DOHH2 (cell line): ENCODE measurements around the gene GABRG2.

Experiments used
- EZH2phosphoT487 ChIP-seq: fragments of 200-600 bp; sonication (generic); IDR thresholded peaks from 2 replicates; pipeline ENCODE4 v1.6.1; 2017; ENCODE audit warnings: borderline replicate concordance, mild to moderate bottlenecking, antibody characterized with exemption, low read length, moderate library complexity, mixed read lengths
- TF ChIP-seq, protein P1 (sequence below): fragments of 200-600 bp; sonication (generic); IDR thresholded peaks from one replicate; pipeline ENCODE4 v1.5.1; 2014; ENCODE audit warnings: antibody characterized with exemption, mild to moderate bottlenecking, low read depth, low read length; ENCODE audit not compliant: poor library complexity, severe bottlenecking

DNA sequence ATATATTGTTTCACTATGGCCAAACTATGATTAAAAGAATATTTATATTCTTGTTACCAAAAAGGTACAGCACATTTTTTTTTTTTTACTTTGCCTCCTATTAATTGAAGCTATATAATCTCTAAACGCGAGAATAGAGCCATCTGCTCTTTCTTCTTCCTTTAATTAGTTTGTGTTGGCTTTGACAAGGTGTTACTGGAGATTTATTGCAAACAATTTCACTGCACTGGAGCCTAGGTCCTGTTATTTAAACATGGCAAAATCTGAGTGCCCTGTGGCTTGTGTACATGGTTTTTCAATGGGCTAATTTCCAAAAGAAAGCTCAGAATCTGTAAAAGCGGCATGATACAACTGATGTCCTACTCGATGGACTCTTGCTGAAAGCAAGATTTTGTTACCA lies 40.8 kb upstream of the GABRG2 start:
- no peak for TF ChIP-seq EZH2phosphoT487
- TF ChIP-seq, protein P1, sequence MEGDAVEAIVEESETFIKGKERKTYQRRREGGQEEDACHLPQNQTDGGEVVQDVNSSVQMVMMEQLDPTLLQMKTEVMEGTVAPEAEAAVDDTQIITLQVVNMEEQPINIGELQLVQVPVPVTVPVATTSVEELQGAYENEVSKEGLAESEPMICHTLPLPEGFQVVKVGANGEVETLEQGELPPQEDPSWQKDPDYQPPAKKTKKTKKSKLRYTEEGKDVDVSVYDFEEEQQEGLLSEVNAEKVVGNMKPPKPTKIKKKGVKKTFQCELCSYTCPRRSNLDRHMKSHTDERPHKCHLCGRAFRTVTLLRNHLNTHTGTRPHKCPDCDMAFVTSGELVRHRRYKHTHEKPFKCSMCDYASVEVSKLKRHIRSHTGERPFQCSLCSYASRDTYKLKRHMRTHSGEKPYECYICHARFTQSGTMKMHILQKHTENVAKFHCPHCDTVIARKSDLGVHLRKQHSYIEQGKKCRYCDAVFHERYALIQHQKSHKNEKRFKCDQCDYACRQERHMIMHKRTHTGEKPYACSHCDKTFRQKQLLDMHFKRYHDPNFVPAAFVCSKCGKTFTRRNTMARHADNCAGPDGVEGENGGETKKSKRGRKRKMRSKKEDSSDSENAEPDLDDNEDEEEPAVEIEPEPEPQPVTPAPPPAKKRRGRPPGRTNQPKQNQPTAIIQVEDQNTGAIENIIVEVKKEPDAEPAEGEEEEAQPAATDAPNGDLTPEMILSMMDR, result no peak
